NCI-H128 (cell line): Measurements from ENCODE around the gene SLC9A2.

Experiments used
- DNase-seq: peaks from one replicate; lab custom pipeline; 2025; ENCODE audit not compliant: unreplicated experiment; lab: John Stamatoyannopoulos, UW

SLC9A2 gene

GRCh38 chr2:102618452-102619413, 620 bp upstream of the SLC9A2 start:
- DNase-seq = no peak

DNA sequence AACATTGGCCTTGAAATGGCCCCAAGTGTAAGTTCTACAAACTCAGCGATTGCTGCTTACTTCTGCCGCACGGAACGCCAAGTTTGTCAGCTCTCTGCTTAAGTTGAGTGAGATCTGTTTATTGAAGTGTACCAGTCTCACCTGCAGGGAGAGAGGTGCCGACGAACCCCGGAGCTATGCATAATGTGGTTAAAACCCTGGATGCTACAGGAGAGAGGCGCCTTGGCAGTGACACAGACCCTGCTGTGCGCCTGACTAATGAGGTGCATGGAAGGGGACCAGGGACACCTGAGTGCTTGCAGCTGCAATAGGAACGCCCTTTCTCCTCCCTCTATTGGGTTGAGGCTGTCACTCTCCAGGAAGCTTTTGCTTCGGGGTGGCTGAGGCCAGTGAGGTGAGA, 979 bp downstream of the SLC9A2 start:
- no peak for DNase-seq

- DNase-seq = no peak
Observed at GRCh38 chr2:102621630-102622029, 2.3 kb downstream of the SLC9A2 start.

DNA sequence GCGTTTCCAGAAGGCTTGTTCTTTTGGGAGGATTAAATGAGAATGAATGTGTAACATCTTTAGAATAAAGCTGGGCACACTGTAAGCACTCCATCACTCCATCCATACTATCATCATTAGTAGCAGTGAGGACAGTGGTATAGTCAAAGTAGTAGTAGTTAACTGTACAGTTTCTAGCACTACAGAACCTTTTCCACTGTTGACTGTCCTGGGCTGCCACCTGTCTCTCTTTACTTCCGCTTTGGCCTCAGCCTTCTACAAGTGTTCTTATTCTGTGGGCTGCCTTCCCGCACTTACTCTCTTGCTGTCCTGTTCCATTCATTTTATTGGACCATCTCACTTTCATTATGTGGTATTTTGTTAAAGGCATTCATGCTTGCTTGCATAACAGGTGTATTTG, 3.3 kb downstream of the SLC9A2 start:
- no peak for DNase-seq

- no peak for DNase-seq
Observed at GRCh38 chr2:102630458-102630857, 11.1 kb downstream of the SLC9A2 start.

DNA sequence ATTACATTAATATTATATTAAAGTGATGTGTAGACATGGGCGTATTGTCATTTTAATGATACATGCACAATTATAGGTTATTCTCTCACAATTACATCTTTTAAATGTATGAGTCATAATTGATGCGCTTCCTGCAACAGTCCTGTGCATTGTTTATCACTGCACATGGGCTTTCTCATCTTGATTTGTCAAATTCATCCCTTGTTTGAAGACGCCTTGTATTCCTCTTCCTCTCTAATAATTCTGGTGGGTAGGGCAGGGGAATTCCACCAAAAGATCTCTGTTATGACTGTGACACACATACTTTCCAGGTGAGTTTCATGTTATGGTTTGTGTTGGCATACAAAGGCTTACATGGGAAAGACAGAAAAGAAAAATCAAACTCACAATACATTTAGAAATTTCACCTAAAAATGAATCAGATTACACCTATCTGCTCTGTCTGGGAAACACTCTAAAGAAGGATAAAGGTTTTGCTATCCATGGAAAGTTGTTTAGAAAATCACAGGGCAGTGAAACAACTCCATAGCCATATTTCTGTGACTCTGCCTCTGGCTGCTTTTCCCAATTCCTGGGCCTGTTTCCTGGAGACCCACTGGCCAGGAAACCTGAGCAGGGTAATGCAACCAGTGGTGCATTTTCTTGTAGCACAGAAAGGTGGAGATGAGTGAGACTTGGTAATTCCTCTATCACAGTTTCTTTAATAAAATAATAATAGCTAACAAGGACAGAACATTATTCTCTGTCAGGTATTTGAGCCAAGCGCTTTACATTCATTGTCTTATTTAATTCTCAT, 13.2 kb downstream of the SLC9A2 start:
- DNase-seq = no peak

- no peak for DNase-seq
Observed at GRCh38 chr2:102634831-102635241, 15.5 kb downstream of the SLC9A2 start.

DNA sequence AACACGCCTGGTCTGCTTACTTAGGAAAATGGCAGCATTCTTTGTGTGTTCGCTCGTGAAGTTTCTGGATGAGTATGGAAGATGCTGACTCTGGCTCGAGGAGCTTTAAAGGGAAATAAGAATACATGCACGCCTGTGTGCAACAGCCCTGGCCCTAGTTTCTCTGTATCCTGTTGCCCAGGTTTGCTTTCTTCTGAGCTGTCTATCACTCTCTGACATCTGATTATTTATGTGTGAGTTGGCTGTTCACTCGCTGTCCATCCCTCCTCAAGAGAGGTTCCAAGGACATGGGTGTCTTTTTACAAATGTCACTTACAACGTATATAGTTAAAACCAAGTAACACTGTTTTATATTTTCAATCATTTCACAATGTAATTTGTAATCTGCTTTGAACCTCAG, 16.0 kb downstream of the SLC9A2 start:
- DNase-seq = no peak

DNA sequence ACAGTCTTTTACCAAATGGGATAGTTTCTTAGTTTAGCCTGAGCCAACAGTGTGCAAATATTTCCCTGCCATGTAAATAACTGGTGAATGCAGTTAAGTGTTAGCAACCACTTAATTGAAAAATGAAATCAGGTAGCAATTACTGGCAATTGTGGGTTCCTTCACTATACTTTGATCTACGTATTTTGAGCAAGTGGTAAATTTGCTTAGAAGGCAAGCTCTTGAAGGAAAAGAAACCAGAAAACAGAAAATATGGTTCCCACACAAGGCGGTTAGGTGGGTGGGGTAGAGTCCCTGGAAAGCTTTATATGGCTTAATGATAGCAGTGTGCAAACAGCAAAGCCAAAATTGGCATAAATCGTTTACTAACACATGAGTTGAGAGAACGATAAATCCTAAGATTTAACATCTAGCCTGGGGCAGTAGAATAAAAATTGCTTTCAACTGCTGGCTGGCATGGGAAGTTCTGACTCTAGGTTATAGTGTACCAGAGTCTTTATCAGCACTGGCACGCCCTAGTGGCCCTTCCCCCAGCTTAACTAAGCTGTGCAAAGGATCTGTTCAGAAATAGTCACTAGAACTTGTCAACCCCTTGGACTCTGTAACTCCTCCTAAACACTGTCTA, 17.0 kb downstream of the SLC9A2 start:
- DNase-seq = no peak

GRCh38 chr2:102637358-102637757, 18.0 kb downstream of the SLC9A2 start:
- no peak for DNase-seq

DNA sequence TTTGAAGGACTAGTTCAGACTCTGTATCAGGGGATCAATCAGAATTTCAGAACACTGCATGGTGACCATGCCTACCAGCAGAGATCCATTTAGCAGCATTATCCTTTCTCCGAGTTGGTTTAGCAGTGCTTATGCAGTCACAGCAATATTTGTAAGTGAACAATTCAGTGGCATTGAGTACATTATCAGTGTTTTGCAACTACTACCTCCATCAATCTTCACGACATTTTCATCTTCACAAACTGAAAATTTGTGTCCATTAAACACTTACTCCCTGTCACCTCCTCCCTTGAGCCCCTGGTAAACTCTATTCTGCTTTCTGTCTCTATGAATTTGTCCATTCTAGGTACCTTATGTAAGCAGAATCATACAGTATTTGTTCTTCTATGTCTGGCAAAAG, 20.1 kb downstream of the SLC9A2 start:
- DNase-seq = no peak

GRCh38 chr2:102652126-102652525, 32.8 kb downstream of the SLC9A2 start:
- DNase-seq = no peak

GRCh38 chr2:102657770-102658169, 38.4 kb downstream of the SLC9A2 start:
- no peak for DNase-seq

GRCh38 chr2:102660070-102660469, 40.7 kb downstream of the SLC9A2 start:
- no peak for DNase-seq

DNA sequence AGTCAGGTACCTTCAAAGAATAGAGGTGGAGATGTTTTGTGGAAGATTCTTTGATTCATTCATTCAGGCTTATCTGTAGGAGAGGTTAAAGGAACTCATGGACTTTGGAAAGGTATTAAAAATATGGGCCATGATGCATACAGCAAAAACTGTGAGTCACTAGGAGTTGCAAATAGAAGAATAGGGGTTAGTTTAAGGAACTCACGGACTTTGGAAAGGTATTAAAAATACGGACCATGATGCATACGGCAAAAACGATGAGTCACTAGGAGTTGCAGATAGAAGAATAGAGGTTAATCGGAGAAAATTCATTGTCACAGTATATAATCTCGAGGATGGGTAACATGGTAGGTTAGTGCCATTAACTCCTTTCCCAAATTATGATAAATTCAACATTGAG, 41.2 kb downstream of the SLC9A2 start:
- DNase-seq = no peak

DNA sequence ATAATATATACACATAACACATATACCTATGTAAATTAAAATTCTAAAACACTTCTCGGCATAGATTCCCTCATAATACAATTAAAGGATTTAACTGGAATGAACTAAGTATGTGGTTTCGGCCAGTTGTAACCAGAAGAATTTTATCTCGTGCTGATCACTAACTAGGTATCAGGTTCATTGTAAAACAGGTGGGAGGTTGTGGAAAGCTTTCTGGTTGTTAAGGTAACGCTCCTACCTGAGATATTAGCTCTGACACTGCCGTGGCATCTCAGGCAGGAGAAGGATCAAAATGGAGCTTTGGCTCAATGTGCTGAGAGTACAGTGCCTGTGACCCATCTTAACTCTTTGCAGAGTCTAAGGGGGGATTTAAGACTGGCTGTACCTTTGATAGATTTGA, 42.5 kb downstream of the SLC9A2 start:
- DNase-seq = no peak

- DNase-seq = no peak
Observed at GRCh38 chr2:102662833-102663232, 43.5 kb downstream of the SLC9A2 start.

- no peak for DNase-seq
Observed at GRCh38 chr2:102663381-102663780, 44.0 kb downstream of the SLC9A2 start.

DNA sequence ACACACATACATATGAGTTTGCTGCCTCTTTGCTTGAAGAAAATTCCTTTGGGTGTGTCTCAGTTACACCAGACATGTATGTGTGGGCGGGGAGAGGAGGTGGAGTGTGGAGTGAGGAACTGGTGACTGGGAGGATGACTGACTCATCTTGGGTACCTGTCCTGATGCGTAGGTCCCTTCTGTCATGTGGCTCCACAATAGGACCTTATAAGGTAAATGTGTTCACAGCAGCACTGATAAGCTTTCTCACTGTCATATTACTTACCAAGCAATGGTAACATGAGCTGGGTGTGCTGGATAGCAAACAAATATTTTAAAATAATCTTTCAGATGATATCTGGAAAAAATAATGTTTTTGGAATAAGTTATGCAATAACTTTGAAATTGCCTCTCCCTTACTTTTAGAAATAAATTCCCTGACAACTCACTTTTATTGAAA, 45.1 kb downstream of the SLC9A2 start:
- no peak for DNase-seq

DNA sequence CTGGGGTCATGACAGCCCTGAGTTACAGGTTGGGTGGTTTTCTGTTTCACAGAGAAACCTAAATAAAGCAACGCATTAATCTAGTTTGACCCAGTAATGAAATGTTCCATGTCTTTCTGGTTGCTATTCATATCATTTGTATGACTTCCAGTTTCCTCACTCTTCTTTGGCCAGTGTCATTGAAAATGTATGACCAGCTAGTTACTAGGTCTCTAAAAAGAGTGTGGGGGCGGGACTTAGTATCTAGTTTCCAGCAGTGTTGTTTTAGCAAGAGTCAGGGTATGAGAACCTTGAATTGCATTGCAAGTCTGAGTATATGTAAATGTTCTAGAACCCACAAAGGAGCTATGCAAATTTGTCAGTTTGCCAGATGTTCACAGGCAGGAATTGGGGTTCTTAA, 47.7 kb downstream of the SLC9A2 start:
- DNase-seq = no peak

GRCh38 chr2:102668171-102668570, 48.8 kb downstream of the SLC9A2 start:
- DNase-seq = no peak

DNA sequence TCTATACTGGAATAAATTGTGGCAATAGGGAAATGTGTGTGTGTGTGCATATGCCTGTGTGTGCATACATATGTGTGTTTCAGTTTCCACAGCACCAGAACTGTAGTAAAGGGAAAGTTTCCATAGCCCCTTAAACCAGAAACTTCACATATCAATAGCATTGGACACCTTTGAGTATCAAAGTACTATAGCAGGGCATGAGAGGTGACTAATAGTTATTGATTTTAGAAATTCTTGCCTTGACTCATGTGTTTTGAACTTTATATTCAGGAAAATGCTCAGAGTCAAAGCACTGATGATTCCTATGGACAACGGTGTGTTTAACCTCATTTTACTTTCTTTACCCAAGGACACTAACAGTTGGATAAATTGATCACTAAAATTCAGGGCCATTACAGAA, 50.0 kb downstream of the SLC9A2 start:
- DNase-seq = no peak
